B cell (primary cell): ENCODE data around the gene FUOM. TPM values are rescaled to one million over a fixed set of nuclear protein-coding genes. Genes with fewer than 3 reads are reported as not detected.

Source experiments
- ATAC-seq: fragments of 200-7000 bp; cut with Tn5 transposase; one replicate; pipeline ENCODE4 v1.10.0; 2021; ENCODE audit warnings: low read depth, mild to moderate bottlenecking, moderate number of reproducible peaks, moderate library complexity
- CTCF ChIA-PET: fragments of 350-600 bp; sonication (Branson Sonifier 250); formaldehyde crosslinking; loops from one replicate; lab custom pipeline; 2021; ENCODE audit warnings: antibody characterized with exemption, inconsistent platforms; lab: Charles Lee
- POLR2A ChIA-PET: fragments of 350-600 bp; sonication (Branson Sonifier 250); formaldehyde crosslinking; loops from one replicate; lab custom pipeline; 2021; ENCODE audit warnings: antibody characterized with exemption; lab: Charles Lee
- DNase-seq: peaks from one replicate; pipeline ENCODE4 v3.0.0; 2013
- H2AFZ ChIP-seq: 2 replicates; pipeline ENCODE4 v1.6.1; 2012; ENCODE audit warnings: mild to moderate bottlenecking, low read depth, low read length; ENCODE audit not compliant: insufficient read depth, poor library complexity, severe bottlenecking
- H3K27ac ChIP-seq, 2 donors: 1 replicate in 1 of 2; 2 replicates in 1 of 2; pipeline ENCODE4 v1.5.1; 2012 to 2013; ENCODE audit warnings: low read length in 2 of 2, mild to moderate bottlenecking in 2 of 2, moderate library complexity in 1 of 2
- H3K27me3 ChIP-seq, 4 experiments: fragments of 200-600 bp in 1 of 4; sonication (generic) in 1 of 4; replicated peaks in 1 of 4; 1 replicate in 2 of 4; 2 replicates in 2 of 4; pipeline versions ENCODE4 v1.6.1 to v1.7.0; 2013 to 2016; ENCODE audit warnings: low read length in 3 of 4, mild to moderate bottlenecking in 2 of 4, mixed read lengths in 1 of 4, moderate library complexity in 1 of 4; ENCODE audit not compliant: insufficient read depth in 4 of 4, control insufficient read depth in 3 of 4; ENCODE audit errors: control extremely low read depth in 1 of 4
- H3K36me3 ChIP-seq, 2 experiments: replicated peaks in 1 of 2; 1 replicate in 1 of 2; 2 replicates in 1 of 2; pipeline versions ENCODE4 v1.6.1 to v1.7.1; 2013; ENCODE audit warnings: low read length in 1 of 2; ENCODE audit not compliant: insufficient read depth in 2 of 2, control insufficient read depth in 1 of 2; ENCODE audit errors: control extremely low read depth in 1 of 2, extremely low read depth in 1 of 2
- H3K4me1 ChIP-seq, 2 donors: fragments of 200-600 bp in 1 of 2; sonication (generic) in 1 of 2; 1 replicate in 1 of 2; 2 replicates in 1 of 2; pipeline versions ENCODE4 v1.5.1 to v1.6.1; 2013 to 2017; ENCODE audit warnings: low read length in 2 of 2; ENCODE audit not compliant: control insufficient read depth in 2 of 2, insufficient read depth in 2 of 2
- H3K4me2 ChIP-seq: replicated peaks from 2 replicates; pipeline ENCODE3; 2012; ENCODE audit warnings: mild to moderate bottlenecking, low read depth, low read length; ENCODE audit not compliant: poor library complexity, severe bottlenecking
- H3K4me3 ChIP-seq, 5 experiments: fragments of 200-600 bp in 1 of 5; sonication (generic) in 1 of 5; 1 replicate in 3 of 5; 2 replicates in 2 of 5; pipeline versions ENCODE4 v1.5.1 to v1.7.0; 2011 to 2016; ENCODE audit warnings: low read length in 4 of 5, mild to moderate bottlenecking in 4 of 5, low read depth in 2 of 5, control low read depth in 1 of 5, moderate library complexity in 1 of 5; ENCODE audit not compliant: insufficient read depth in 1 of 5; ENCODE audit errors: control extremely low read depth in 1 of 5, extremely low read depth in 1 of 5
- H3K79me2 ChIP-seq: fragments of 200-600 bp; sonication (generic); one replicate; pipeline ENCODE4 v1.6.0; 2016; ENCODE audit warnings: low read length; ENCODE audit not compliant: control insufficient read depth, insufficient read depth
- H3K9ac ChIP-seq: fragments of 200-600 bp; sonication (generic); 2 replicates; pipeline ENCODE4 v1.6.1; 2017; ENCODE audit warnings: mild to moderate bottlenecking, low read length, moderate library complexity
- H3K9me3 ChIP-seq, 3 donors: one replicate each; pipeline versions ENCODE4 v1.6.1 to v1.7.1; 2013; ENCODE audit warnings: low read length in 2 of 3; ENCODE audit not compliant: control insufficient read depth in 2 of 3, insufficient read depth in 1 of 3; ENCODE audit errors: control extremely low read depth in 1 of 3
- H4K20me1 ChIP-seq: 2 replicates; pipeline ENCODE4 v1.6.0; 2012; ENCODE audit warnings: mild to moderate bottlenecking, low read length; ENCODE audit not compliant: insufficient read depth, control insufficient read depth, poor library complexity, severe bottlenecking
- H3K27ac Mint-ChIP-seq: one replicate; pipeline ENCODE4 v1.8.0; 2021; ENCODE audit warnings: mixed read lengths
- H3K27me3 Mint-ChIP-seq: one replicate; pipeline ENCODE4 v1.8.0; 2021; ENCODE audit warnings: mixed read lengths
- H3K4me1 Mint-ChIP-seq: one replicate; pipeline ENCODE4 v1.8.0; 2021; ENCODE audit warnings: mixed read lengths
- H3K4me3 Mint-ChIP-seq: one replicate; pipeline ENCODE4 v1.8.0; 2021; ENCODE audit warnings: mixed read lengths
- H3K9me3 Mint-ChIP-seq: one replicate; pipeline ENCODE4 v1.8.0; 2022; ENCODE audit warnings: mixed read lengths; ENCODE audit not compliant: insufficient read depth
- CTCF ChIP-seq: fragments of 200-600 bp; IDR thresholded peaks from one replicate; pipeline ENCODE4 v1.8.0; 2022; ENCODE audit warnings: antibody characterized with exemption, mild to moderate bottlenecking
- EZH2 ChIP-seq: IDR thresholded peaks from 2 replicates; pipeline ENCODE4 v1.6.1; 2012; ENCODE audit warnings: borderline replicate concordance, low read depth, mild to moderate bottlenecking, moderate library complexity, low read length; ENCODE audit not compliant: insufficient read depth, poor library complexity, severe bottlenecking
- WGBS: methylation state at CpG from one replicate; pipeline ENCODE4 v1.1.5; 2013; ENCODE audit warnings: missing lambda C conversion rate; ENCODE audit not compliant: insufficient coverage; 5-methylcytosine and 5-hydroxymethylcytosine counted together
- intact Hi-C: fragments of 100-400 bp; cut with micrococcal nuclease; formaldehyde crosslinking; loops from one replicate; pipeline ENCODE4 v1.10.0; 2022
- polyA plus RNA-seq: library from polyadenylated mRNA; depleted of rRNA; stranded (reverse); fragments of >200 nt; gene quantifications from 2 replicates; pipeline ENCODE4 v1.2.3, GENCODE V29; 2012
- total RNA-seq, 2 donors: library from RNA; stranded (reverse); fragments of 120-200 nt in 1 of 2; gene quantifications; 1 replicate in 1 of 2; 2 replicates in 1 of 2; pipeline versions ENCODE4 v1.2.3 to v1.2.4, GENCODE V29; 2013 to 2022

The FUOM gene
- total and polyA plus RNA-seq, 2 donors (not counting 1 experiment from before 2014, with no cell fraction given) = 23.8 to 30.7 TPM

DNA sequence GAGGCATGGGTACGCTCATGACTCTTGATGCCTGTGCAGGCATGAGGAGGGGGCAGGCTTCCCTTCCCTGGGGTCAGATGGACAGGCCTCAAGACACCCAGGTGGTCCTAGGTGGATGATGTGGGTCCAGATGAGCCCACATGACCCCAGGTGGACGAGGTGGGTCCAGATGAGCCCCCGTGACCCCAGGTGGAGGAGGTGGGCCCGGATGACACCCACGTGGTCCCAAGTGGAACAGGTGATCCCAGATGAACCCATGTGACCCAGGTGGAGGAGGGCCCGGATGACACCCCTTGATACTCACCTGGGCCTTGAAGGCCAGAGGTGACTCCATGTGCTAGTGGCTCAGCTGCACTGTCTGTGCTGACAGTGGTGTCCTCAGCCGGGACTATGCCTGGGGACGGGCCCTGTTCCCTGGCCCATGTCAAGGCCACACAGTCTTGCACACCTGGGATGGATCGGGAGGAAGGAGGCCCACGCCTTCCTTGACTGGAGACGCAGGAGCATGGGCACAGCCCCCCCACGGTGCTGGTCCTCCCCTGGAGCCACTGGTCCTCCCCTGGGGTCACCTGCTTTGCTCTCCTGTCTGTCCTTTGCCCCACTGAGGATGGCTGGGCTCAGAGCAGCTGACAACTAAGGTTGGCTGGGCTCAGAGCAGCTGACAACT, 7.4 kb downstream of the FUOM start:
- WGBS = 83% methylated on average over 12 of the region's 12 CpGs
- ChIA-PET CTCF (no interaction called here), POLR2A (no interaction called here)
- ATAC-seq = no peak
- no peak overlapping the region for H3K4me3 ChIP-seq
- peaks cover 0 to 6% of the 10 kb centered on the region in 2 donors for H3K4me1 ChIP-seq
- Mint-ChIP-seq H3K4me3 (no peak overlapping the region), H3K27ac (no peak overlapping the region), H3K9me3 (no peaks in the 10 kb centered on the region), H3K4me1 (peaks cover 10% of the 10 kb centered on the region), H3K27me3 (peaks cover 10% of the 10 kb centered on the region)
- no peak for DNase-seq
- peaks cover 1% of the 10 kb centered on the region for H4K20me1 ChIP-seq
- H3K4me2 ChIP-seq = no peak overlapping the region
- H3K36me3 ChIP-seq = no peaks in the 10 kb centered on the region
- no peak overlapping the region for H3K27ac ChIP-seq
- no peak overlapping the region for H3K9ac ChIP-seq
- no peak overlapping the region for H2AFZ ChIP-seq
- intact Hi-C loops = no loop called here
- H3K79me2 ChIP-seq = peaks cover 11% of the 10 kb centered on the region
- peaks cover 0 to 15% (median 0%) of the 10 kb centered on the region in 3 donors for H3K9me3 ChIP-seq
- TF ChIP-seq CTCF = no peak
- TF ChIP-seq EZH2 = no peak
- H3K27me3 ChIP-seq = peaks cover 0 to 19% (median 5%) of the 10 kb centered on the region in 4 experiments

- POLR2A ChIA-PET = no interaction called here
- H3K4me2 ChIP-seq = no peak overlapping the region
- no peaks in the 10 kb centered on the region for H4K20me1 ChIP-seq
- H3K4me3 ChIP-seq = no peak overlapping the region
- no peak overlapping the region for H3K27ac ChIP-seq
- intact Hi-C loops = no loop called here
- peaks cover 3% of the 10 kb centered on the region for H3K79me2 ChIP-seq
- 60% methylated on average over 6 of the region's 9 CpGs for WGBS
- H3K27me3 ChIP-seq = peaks cover 0 to 24% (median 7%) of the 10 kb centered on the region in 4 experiments
- H3K4me1 ChIP-seq = peaks cover 0 to 3% of the 10 kb centered on the region in 2 donors
- no peak overlapping the region for H2AFZ ChIP-seq
- H3K36me3 ChIP-seq = no peaks in the 10 kb centered on the region
- no peak for DNase-seq
- H3K27ac Mint-ChIP-seq = no peak overlapping the region
- ATAC-seq = no peak
- H3K9me3 Mint-ChIP-seq = no peaks in the 10 kb centered on the region
- peaks cover 0 to 15% (median 0%) of the 10 kb centered on the region in 3 donors for H3K9me3 ChIP-seq
- no peak overlapping the region for H3K9ac ChIP-seq
- peaks cover 10% of the 10 kb centered on the region for H3K4me1 Mint-ChIP-seq
- H3K27me3 Mint-ChIP-seq = peaks cover 17% of the 10 kb centered on the region
- CTCF ChIA-PET = no interaction called here
- H3K4me3 Mint-ChIP-seq = no peak overlapping the region
- TF ChIP-seq EZH2 = no peak
- TF ChIP-seq CTCF = no peak
These were observed 8.2 kb downstream of the FUOM start for GRCh38 chr10:133349577-133350011.
